Measurements from ENCODE around the gene TCEA3. TPM values are rescaled to one million over a fixed set of nuclear protein-coding genes. Genes with fewer than 3 reads are reported as not detected.

The TCEA3 gene
- total and polyA plus RNA-seq, 12 donors, result 25.1 to 93.0 (median 67.2) TPM

- Histone ChIP-seq H3K4me1 (peaks cover 0 to 10% (median 0%) of the 10 kb centered on the region in 9 donors), H3K9me3 (no peaks in the 10 kb centered on the region), H3K27me3 (no peaks in the 10 kb centered on the region), H3K4me3 (no peak overlapping the region), H3K27ac (no peak overlapping the region), H3K36me3 (peaks cover 0 to 35% (median 10%) of the 10 kb centered on the region in 9 donors)
- WGBS, 2 donors, result 69 to 76% methylated on average over 2 of the region's 2 CpGs
- ATAC-seq (no peak), DNase-seq (no peak)
- intact Hi-C loops (cut with DNase I), result no loop called here
- no peak for TF ChIP-seq CTCF (IDR thresholded peaks at IDR 0.05)
These were observed 34.8 kb upstream of the TCEA3 start for GRCh38 chr1:23459338-23459757.

- Histone ChIP-seq H3K9me3 (no peaks in the 10 kb centered on the region), H3K27me3 (no peaks in the 10 kb centered on the region), H3K4me3 (no peak overlapping the region), H3K27ac (no peak overlapping the region), H3K4me1 (peaks cover 0 to 19% (median 7%) of the 10 kb centered on the region in 9 donors), H3K36me3 (peaks cover 0 to 62% (median 11%) of the 10 kb centered on the region in 9 donors)
- no peak for TF ChIP-seq CTCF (IDR thresholded peaks at IDR 0.05)
- ATAC-seq, result no peak
- WGBS, 2 donors, result 91 to 93% methylated on average over 5 of the region's 5 CpGs
- intact Hi-C loops (cut with DNase I), result no loop called here
- no peak for DNase-seq
These were observed 31.7 kb upstream of the TCEA3 start for GRCh38 chr1:23456226-23456625.

GRCh38 chr1:23453455-23454000 lies 29.0 kb upstream of the TCEA3 start:
- TF ChIP-seq CTCF (IDR thresholded peaks at IDR 0.05), result no peak
- no peak for DNase-seq
- 97% methylated on average over 3 of the region's 3 CpGs for WGBS, 2 donors
- H3K27ac ChIP-seq, result no peak overlapping the region
- peaks cover 0 to 27% (median 9%) of the 10 kb centered on the region in 9 donors for H3K4me1 ChIP-seq
- H3K9me3 ChIP-seq, result no peaks in the 10 kb centered on the region
- no peak overlapping the region for H3K4me3 ChIP-seq
- no peak for ATAC-seq
- H3K27me3 ChIP-seq, result no peaks in the 10 kb centered on the region
- intact Hi-C loops (cut with DNase I), result no loop called here
- peaks cover 0 to 83% (median 14%) of the 10 kb centered on the region in 9 donors for H3K36me3 ChIP-seq

GRCh38 chr1:23452011-23452411 lies 27.5 kb upstream of the TCEA3 start:
- no peak for TF ChIP-seq CTCF (IDR thresholded peaks at IDR 0.05)
- no peaks in the 10 kb centered on the region for H3K27me3 ChIP-seq
- DNase-seq (no peak), ATAC-seq (peak in 6 of 8 donors; percentile 18 to 58 (median 36))
- 50% methylated on average over 5 of the region's 5 CpGs for WGBS, 2 donors
- peaks cover 0 to 91% (median 14%) of the 10 kb centered on the region in 9 donors for H3K36me3 ChIP-seq
- H3K27ac ChIP-seq, result peak overlapping the region in 1 of 10 donors; percentile 16
- H3K9me3 ChIP-seq, result no peaks in the 10 kb centered on the region
- H3K4me3 ChIP-seq, result no peak overlapping the region
- peaks cover 0 to 25% (median 7%) of the 10 kb centered on the region in 9 donors for H3K4me1 ChIP-seq
- intact Hi-C loops (cut with DNase I), result no loop called here
